ENCODE results near the gene FBXO42.

DNA sequence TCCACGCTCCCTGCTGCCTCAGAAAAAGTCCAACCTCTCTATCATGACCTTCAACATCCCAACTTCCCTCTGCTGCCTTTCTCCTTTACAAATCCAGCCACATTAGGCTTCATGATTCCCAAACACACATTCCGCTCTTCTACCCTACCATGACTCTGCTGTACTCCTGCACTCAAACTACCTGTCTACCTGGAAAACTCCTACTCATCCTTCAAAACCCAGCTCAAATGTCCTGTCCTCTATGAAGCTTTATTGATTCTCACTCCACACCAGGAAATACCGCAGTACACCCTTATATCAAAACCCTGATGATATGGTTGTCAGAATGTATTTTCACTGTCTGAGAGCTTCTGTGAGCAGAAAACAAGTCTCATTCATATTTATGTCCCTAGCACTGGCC, 148.7 kb downstream of the FBXO42 start:
- TF ChIP-seq CTCF (IDR thresholded peaks at IDR 0.05) (no peak), POLR2A (IDR thresholded peaks at IDR 0.05) (no peak), POLR2AphosphoS5 (IDR thresholded peaks at IDR 0.05) (no peak), EP300 (IDR thresholded peaks at IDR 0.05) (no peak)

Measured in stomach (tissue), 4 donors.